Fibroblast of mammary gland (primary cell): Measurements from ENCODE around the gene EMILIN3.

Source experiments
- DNase-seq: peaks from one replicate; pipeline ENCODE4 v3.0.0-alpha.2; 2010; ENCODE audit warnings: low read depth
- H3K4me3 ChIP-seq: 2 replicates; pipeline ENCODE4 v1.5.1; 2011; ENCODE audit warnings: low read depth, mild to moderate bottlenecking, low read length, moderate library complexity; ENCODE audit not compliant: control insufficient read depth
- TF ChIP-seq, protein P1 (sequence below): conservative IDR thresholded peaks from 2 replicates; pipeline ENCODE4 v1.5.1; 2011; ENCODE audit warnings: low read depth, low read length, inconsistent platforms; ENCODE audit not compliant: control insufficient read depth, insufficient read depth

Gene EMILIN3

GRCh38 chr20:41373251-41373783, 6.7 kb upstream of the EMILIN3 start:
- no peak overlapping the region for H3K4me3 ChIP-seq
- DNase-seq = no peak
- TF ChIP-seq, protein P1, sequence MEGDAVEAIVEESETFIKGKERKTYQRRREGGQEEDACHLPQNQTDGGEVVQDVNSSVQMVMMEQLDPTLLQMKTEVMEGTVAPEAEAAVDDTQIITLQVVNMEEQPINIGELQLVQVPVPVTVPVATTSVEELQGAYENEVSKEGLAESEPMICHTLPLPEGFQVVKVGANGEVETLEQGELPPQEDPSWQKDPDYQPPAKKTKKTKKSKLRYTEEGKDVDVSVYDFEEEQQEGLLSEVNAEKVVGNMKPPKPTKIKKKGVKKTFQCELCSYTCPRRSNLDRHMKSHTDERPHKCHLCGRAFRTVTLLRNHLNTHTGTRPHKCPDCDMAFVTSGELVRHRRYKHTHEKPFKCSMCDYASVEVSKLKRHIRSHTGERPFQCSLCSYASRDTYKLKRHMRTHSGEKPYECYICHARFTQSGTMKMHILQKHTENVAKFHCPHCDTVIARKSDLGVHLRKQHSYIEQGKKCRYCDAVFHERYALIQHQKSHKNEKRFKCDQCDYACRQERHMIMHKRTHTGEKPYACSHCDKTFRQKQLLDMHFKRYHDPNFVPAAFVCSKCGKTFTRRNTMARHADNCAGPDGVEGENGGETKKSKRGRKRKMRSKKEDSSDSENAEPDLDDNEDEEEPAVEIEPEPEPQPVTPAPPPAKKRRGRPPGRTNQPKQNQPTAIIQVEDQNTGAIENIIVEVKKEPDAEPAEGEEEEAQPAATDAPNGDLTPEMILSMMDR = no peak

DNA sequence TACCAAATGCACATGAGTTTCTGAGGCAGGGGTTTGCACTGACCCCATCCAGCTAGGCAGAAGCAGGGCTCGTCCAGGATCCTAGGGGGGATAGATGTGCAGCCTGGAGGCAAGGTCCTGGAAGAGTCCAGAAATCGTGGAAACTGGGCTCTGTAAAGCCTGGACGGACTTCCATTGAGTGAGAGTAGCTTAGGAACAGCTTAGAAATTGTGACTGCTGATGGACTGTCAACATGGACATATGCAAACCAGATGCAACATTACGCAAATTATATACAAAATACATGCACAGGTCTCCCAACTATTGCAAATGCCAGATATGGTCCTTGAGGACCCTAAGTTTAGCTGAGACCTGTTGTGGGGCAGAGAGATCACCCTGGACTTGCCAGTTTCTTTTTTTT, 4.8 kb upstream of the EMILIN3 start:
- TF ChIP-seq, protein P1 = no peak
- DNase-seq = no peak
- H3K4me3 ChIP-seq = no peak overlapping the region

- TF ChIP-seq, protein P1 = no peak
- H3K4me3 ChIP-seq = no peak overlapping the region
Observed at GRCh38 chr20:41370176-41370575, 3.6 kb upstream of the EMILIN3 start.

DNA sequence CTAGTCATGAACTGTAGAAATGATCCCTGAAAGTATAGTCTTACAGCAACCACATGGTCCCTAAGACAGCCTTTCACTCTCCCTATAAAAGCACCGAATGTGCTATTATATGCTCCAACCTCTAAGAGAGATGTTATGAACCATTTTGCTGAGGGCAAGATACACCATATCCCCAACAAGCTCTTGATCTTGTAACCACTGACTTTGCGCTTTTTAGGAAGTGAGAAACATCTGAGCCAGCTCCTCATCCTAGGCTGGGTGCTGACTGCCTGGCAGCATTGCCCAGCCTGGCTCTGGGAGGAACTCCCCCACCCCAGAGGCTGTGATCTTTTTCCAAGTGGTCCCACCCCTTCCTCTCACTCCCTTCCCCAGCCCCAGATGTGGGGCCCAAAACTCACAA, 3.1 kb upstream of the EMILIN3 start:
- H3K4me3 ChIP-seq = no peak overlapping the region
- DNase-seq = no peak
- TF ChIP-seq, protein P1 = no peak

More at GRCh38 chr20:41370176-41370575, 3.6 kb upstream of the EMILIN3 start:
- DNase-seq = no peak

DNA sequence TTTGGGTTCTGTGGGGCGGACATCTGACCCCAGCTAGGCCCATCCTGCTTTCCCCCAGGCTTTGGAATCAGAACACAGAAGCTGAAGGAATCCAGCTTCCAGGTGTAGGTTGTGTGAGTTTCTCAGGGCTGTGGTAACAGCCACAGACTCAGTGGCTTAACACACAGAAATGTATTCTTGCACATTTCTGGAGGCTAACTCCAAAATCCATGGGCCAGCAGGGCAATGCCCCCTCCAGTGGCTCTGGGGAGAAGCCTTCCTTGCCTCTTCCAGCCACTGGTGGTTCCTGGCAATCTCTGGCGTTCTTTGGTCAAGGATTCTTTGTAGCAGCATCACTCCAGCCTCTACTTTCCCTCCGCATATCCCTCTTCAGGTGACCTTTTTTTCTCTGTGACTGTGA, 1.3 kb upstream of the EMILIN3 start:
- TF ChIP-seq, protein P1 = no peak
- H3K4me3 ChIP-seq = no peak overlapping the region
- no peak for DNase-seq

DNA sequence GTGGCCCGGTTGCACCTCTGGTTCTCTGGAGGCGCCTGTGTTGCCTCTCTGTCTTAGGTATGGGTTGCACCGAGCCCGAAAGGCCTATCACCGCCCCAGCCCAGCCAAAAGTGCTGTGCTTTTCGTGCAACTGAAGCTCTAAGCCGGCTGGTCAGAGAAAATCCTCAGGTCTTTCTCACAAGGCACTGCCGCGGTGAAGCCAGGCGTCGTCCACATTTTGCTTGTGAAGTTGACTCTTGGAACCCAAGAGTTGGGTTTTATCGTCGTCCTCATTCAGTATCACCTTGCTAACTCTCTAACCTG, 726 bp upstream of the EMILIN3 start:
- TF ChIP-seq, protein P1 = no peak
- DNase-seq = no peak
- H3K4me3 ChIP-seq = no peak overlapping the region
